NOMO-1 treated with DMSO at 0.1 percent for 48 hours (cell line): ENCODE data around the gene MTNR1B.
A peak's percentile ranks its signal among the peaks of the same experiment; 100 is the strongest.

ENCODE experiments used
- DNase-seq: peaks from one replicate; lab custom pipeline; 2025; ENCODE audit not compliant: unreplicated experiment; lab: John Stamatoyannopoulos, UW

Gene MTNR1B

DNA sequence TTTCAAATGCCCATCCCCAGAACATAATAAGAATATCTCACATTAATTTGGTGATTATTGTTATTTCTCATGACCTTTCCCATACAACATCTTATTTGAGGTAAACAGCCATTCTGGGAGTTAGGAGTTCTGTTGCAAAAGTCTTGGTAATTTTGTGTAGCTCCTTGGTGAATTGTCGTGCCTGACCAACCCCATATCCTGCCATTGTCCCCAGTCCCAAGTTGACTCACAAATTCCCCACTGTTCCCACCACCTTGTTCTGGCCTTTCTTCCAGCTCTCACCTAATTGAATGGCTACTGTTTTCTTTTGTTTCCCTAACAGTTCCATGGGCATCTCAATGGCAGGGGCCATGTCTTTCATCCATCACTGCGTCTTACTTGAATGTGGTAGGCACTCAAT, 8.0 kb downstream of the MTNR1B start:
- no peak for DNase-seq

DNA sequence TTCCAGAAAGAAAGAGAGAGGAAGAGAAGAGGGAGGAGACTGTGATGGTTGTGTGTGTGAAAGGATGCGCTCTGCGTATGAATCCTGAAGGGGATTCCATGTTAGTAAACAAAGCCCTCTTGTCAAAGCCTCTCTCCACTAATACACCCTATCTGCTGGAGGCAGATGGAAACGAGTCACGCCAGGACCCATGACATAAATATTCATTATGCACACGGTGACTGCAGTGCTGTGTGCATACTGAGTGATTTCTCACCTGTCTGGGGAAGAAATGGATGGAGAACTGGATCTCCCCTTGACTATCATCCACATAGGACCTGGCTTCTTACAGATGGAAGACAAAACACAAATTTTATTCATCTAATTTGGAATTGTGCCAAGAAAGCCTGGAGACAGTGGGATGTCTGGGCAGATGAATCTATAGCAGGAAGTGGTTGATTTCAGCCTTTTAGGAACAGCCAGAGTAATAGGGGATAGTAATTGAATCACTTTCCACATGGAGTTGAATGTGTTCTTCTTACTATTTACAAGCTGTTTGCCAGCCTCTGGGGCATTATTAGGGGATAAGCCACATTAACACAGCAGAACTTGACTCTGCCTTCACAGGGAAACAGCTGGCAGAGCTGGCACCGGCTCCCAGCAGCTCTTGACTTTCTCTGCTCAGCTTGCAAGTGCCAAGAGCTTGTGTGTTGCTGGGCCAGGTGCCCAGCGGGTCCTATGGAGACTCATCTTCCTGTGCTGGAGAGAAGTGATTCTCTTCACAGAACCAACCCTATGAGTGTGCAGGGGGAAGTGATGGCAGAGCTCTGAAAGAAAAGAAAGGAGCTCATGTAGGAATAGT, 9.0 kb downstream of the MTNR1B start:
- DNase-seq, result no peak

DNA sequence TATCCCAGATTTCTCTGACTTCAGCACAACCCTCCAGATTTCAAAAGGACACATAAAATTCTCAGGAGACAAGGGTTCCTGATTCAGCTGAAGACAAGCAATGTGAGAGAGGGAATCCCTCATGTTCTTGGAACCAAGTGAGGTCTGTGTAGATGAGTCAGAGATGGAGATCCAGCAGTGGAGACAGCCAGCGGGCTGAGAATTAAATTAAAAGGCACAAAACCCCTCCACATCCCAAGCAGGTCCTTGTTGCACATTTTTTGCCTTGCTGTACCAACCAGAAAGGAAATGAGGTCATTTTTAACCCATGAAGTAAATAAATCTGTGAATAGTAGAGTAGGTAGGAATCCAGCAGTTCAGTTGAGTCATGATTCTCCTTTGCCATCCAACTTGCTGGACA, 9.7 kb downstream of the MTNR1B start:
- no peak for DNase-seq

DNA sequence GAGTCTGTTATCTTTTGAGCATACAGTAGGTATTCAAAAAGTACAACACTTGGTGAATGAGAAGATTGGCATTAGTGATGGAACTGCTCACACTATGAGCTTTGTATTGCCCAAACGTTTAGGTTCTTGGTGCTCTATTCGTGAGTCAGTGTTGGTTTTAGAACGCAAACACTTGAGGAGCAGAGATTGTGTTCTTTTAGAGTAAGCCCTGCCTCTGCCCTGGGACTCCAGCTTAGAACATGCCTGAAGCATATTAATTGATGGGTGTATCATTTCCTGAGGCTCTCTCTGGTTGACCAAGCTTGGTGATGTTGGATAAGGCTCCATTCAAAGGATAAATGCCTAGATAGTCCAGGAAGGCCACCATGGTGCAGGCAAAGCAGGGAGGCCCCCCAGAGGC, 10.9 kb downstream of the MTNR1B start:
- no peak for DNase-seq

GRCh38 chr11:92981508-92982043, 12.1 kb downstream of the MTNR1B start:
- DNase-seq, result no peak

DNA sequence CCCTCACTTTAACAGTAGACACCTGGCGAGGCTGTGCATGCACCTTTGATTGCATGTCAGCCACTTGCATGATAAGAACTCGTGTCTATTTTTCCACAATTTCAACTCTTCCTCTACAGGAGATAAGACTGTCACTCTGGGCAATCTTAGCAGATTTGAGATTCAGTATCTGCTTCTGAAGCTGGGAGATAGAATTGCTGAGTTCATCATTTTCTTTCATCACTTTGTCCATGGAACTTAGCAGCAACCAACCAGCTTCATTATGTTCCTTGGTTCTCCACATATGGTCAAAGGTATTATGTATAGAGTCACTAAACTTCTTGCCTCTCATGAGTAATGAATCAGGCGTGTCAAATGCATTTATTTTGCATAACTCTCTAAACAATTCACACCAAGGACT, 17.1 kb downstream of the MTNR1B start:
- DNase-seq, result no peak

- DNase-seq, result no peak
Observed at GRCh38 chr11:92993004-92993403, 23.6 kb downstream of the MTNR1B start.

DNA sequence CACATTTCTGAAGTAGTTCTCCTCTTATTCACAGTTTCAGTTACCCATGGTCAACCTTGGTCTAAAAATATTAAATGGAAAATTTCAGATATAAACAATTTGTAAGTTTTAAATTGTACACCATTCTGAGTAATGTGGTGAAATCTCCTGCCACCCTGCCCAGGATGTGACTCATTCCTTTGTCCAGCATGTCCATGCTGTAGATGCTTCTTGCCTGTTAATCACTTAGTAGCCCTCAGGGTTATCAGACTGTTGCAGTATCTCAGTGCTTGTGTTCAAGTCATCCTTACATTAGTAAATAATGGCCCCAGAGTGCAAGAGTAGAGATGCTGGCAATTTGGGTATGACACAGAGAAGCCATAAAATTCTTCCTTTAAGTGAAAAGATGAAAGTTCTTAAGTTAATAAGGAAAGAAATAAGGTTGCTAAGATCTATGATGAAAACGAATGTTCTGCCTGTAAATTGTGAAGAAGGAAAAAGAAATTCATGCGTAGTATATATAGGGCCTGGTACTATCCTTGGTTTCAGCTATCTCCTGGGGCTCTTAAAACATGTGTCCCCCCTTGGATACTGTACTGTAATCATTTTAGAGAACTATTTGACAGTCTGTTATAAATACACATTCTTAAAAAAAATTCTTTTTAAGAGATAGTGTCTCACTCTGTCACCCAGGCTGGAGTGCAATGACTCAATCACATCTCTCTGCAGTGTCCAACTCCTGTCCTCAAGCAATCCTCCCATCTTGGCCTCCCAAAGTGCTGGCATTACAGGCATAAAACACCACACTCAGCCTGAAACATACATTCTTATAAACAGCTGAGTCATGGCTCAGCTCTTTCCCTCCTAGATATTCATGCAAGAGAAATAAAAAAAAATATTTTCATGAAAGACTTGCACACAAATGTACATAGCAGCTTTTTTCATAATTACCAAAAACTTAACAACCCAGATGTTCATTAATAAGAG, 31.3 kb downstream of the MTNR1B start:
- DNase-seq, result no peak

- no peak for DNase-seq
Observed at GRCh38 chr11:93001806-93002205, 32.4 kb downstream of the MTNR1B start.

- no peak for DNase-seq
Observed at GRCh38 chr11:93002380-93002779, 32.9 kb downstream of the MTNR1B start.

DNA sequence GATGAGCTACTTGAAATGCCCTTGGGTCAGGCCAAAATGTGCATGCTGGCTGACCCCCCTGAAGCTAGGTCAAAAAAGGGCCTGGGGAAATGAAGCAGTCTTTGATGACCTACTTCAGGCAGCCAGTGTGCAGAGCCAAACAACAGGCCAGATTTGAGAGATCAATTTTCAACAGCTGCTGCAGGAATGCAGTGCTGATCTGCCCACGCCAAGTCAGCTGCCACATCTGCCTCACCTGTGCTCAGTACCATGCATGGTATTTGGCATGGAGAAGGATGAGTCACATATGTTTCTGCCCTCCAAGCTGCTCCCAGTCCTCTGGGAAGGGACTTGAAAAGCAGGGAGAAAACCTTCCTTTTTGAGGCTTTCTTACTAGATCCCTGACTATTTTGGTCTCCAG, 35.8 kb downstream of the MTNR1B start:
- DNase-seq, result no peak

DNA sequence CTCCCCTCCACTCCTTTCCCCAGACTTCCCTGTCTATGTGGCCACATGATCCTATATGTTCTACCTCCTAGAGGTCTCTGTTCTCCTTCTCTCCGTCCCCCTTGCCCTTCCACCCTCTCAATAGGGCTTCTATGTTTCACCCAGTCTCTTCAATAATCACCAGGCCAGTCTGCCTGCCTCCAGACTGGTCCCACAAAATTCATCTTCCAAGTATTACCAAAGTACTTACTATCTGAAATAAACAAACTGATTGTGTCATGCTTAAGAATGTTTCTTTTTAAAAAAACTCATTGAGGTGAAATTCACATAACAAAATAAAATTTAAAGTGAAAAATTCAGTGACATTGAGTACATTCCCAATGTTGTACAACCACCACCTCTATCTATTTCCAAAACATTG, 44.2 kb downstream of the MTNR1B start:
- DNase-seq, result no peak

DNA sequence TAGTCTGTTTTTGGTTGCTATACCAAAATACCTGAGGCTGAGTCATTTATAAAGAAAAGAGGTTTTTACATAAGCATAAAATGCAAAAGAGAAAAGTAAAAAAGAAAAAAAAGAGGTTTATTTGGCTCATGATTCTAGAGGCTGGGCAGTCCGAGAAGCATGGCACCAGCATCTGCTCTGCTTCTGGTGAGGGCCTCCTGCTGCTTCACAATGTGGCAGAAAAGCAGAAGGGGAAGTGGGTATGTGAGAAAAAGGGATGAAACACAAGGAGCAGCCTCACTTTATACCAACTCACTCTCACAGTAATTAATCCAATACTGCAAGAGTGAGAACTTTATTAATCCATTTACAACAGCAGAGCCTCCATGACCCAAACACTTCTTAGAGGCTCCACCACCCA, 47.1 kb downstream of the MTNR1B start:
- DNase-seq, result no peak

DNA sequence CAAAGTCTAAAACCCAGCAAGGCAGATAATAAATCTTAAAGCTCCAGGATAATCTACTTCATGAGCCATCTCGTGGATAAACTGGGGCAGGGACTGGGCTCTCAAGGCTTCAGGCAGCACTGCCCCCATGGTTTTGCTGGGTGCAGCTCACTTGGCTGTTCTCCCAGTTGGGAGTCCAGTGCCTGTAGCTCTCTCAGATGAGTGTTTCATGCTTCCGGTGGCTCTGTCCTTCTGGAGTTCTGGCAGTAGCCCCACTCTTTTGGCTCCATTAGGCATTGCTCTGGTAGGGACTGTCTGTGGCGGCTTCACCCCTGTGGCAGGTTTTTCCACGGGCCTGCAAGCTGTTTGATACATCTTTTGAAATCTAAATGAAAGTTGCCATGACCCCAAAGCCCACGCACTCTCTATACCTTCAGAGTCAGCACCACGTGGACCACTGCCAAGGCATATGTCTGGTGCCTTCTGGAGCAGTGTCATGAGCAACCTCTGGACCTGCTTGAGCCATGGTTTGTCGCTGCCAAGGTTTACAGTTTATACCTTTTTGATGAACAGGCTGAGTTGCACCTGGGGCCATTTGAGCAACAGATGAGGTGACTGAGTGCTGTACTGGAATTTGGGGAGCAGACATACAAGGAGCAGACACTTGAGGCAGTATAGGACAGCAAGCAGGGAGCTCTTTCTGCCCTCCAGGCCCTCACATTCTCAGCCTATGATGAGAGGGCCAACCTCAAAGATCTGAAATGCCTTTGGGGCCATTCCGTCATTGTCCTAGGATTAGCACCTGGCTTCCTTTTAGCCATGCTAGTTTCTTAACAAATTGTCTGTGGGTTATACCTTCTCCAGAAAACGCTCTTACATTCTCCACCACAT, 48.6 kb downstream of the MTNR1B start:
- no peak for DNase-seq

DNA sequence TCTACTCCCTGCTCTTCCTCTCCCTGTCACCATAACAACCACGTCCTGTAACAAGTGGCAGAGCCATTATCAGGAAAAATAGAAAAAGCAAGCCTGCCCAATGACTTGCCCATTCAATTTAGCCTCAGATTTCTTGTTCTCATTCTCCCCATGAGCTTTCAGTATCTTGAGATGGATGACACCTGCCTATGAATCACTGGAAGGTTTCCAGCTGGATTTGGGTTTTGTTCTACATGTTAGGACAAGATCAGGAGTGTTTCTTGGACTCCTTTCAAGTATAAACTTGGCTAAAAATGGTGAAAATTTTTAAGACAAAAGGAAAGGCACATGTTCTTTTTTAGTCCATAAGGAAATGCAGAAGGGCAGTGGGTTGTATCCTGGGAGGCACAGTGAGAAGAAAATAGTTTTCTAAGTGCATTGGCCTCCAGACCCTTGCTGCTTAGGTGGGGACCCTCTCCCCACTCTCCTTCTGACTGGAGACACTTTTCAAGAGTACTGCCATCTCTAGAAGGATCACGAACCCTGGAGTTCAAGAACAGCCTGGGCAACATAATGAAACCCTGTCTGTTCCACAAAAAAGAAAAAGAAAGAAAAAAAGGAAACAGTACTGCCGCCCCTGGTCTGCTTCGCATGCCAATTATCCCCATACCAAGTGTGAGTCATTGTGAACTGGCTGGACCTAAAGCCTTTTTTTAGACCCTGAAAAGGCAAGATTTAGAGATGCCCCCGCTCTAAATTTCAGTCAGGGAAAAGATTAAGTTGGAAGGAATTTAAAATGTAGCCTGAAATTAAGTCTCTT, 51.0 kb downstream of the MTNR1B start:
- peak; percentile 36 for DNase-seq

GRCh38 chr11:93024369-93024768, 54.9 kb downstream of the MTNR1B start:
- no peak for DNase-seq

GRCh38 chr11:93025558-93026255, 56.3 kb downstream of the MTNR1B start:
- no peak for DNase-seq

- no peak for DNase-seq
Observed at GRCh38 chr11:93028960-93029522, 59.6 kb downstream of the MTNR1B start.

GRCh38 chr11:93031386-93031785, 61.9 kb downstream of the MTNR1B start:
- no peak for DNase-seq
